Panc1 (cell line): ENCODE measurements around the gene RSU1. TPM values are rescaled to one million over a fixed set of nuclear protein-coding genes. Genes with fewer than 3 reads are reported as not detected.

ENCODE experiments used
- ATAC-seq: fragments of 200-7000 bp; cut with Tn5 transposase; 2 replicates; pipeline ENCODE4 v1.9.1; 2020; ENCODE audit warnings: mild to moderate bottlenecking, moderate library complexity
- BruUV-seq: library from RNA; stranded (reverse); fragments of 400-500 nt; replicated peaks from 2 replicates; lab custom pipeline; 2021; lab: Mats Ljungman, UMichigan
- CTCF ChIA-PET: fragments of 300-600 bp; sonication (Branson Sonifier 250); formaldehyde crosslinking; loops from one replicate; lab custom pipeline; 2022; ENCODE audit warnings: antibody characterized with exemption; lab: Charles Lee
- POLR2A ChIA-PET: fragments of 300-600 bp; sonication (Branson Sonifier 250); formaldehyde crosslinking; loops from one replicate; lab custom pipeline; 2022; ENCODE audit warnings: antibody characterized with exemption; lab: Charles Lee
- DNase-seq: peaks from one replicate; pipeline ENCODE4 v3.0.0-alpha.2; 2010; ENCODE audit warnings: low read depth, low spot score
- H3K27ac ChIP-seq: 2 replicates; pipeline ENCODE4 v1.5.1; 2011; ENCODE audit warnings: mild to moderate bottlenecking, low read length, inconsistent platforms
- H3K27me3 ChIP-seq: fragments of 200-500 bp; sonication (Bioruptor generic); 2 replicates; pipeline ENCODE4 v1.6.0; 2014; ENCODE audit warnings: low read length, inconsistent platforms; ENCODE audit not compliant: control insufficient read depth, insufficient read depth
- H3K36me3 ChIP-seq: fragments of 200-500 bp; sonication (Bioruptor generic); 2 replicates; pipeline ENCODE4 v1.5.1; 2014; ENCODE audit warnings: inconsistent platforms, mild to moderate bottlenecking, low read length, moderate library complexity; ENCODE audit not compliant: control insufficient read depth, insufficient read depth
- H3K4me1 ChIP-seq: 2 replicates; pipeline ENCODE4 v1.5.1; 2011; ENCODE audit warnings: inconsistent platforms, mild to moderate bottlenecking, low read length, moderate library complexity; ENCODE audit not compliant: control insufficient read depth, insufficient read depth
- H3K4me3 ChIP-seq, 2 experiments: 2 replicates each; pipeline ENCODE4 v1.5.1; 2011 to 2012; ENCODE audit warnings: low read depth in 2 of 2, low read length in 2 of 2, mild to moderate bottlenecking in 2 of 2, inconsistent platforms in 1 of 2, moderate library complexity in 1 of 2
- H3K9me3 ChIP-seq: fragments of 200-500 bp; sonication (Bioruptor generic); 2 replicates; pipeline ENCODE4 v1.5.1; 2014; ENCODE audit warnings: low read depth, mild to moderate bottlenecking, inconsistent platforms, low read length, moderate library complexity; ENCODE audit not compliant: control insufficient read depth, insufficient read depth
- POLR2AphosphoS5 ChIP-seq: IDR thresholded peaks from 2 replicates; pipeline ENCODE4 v1.6.1; 2012; ENCODE audit warnings: mild to moderate bottlenecking, low read depth, low read length, moderate library complexity
- SIN3A ChIP-seq: IDR thresholded peaks from 2 replicates; pipeline ENCODE4 v1.6.1; 2012; ENCODE audit warnings: low read depth, mild to moderate bottlenecking, low read length, moderate library complexity, borderline replicate concordance; ENCODE audit not compliant: insufficient read depth
- TCF7L2 ChIP-seq: IDR thresholded peaks from 2 replicates; pipeline ENCODE4 v1.6.1; 2011; ENCODE audit warnings: mild to moderate bottlenecking, low read depth, low read length, inconsistent platforms
- in situ Hi-C: cut with HindIII; loops from 2 replicates; pipeline ENCODE4 v1.10.0; 2016; ENCODE audit warnings: low sequenced_read_pairs, low pct_unique_long_range_greater_than_20kb
- intact Hi-C: fragments of 100-400 bp; cut with micrococcal nuclease; formaldehyde crosslinking; loops from one replicate; pipeline ENCODE4 v1.10.0; 2022; ENCODE audit not compliant: unreplicated experiment
- total RNA-seq: library from RNA; stranded (reverse); gene quantifications from one replicate; pipeline ENCODE4 v1.2.1, GENCODE V29; 2021; ENCODE audit not compliant: unreplicated experiment
- TF ChIP-seq, protein P1 (sequence below), 2 experiments: IDR thresholded peaks; 2 replicates each; pipeline ENCODE4 v1.6.1; 2011 to 2012; ENCODE audit warnings: low read depth in 2 of 2, control low read depth in 1 of 2, low read length in 1 of 2, mild to moderate bottlenecking in 1 of 2, moderate library complexity in 1 of 2; ENCODE audit not compliant: insufficient read depth in 1 of 2
- TF ChIP-seq, protein P2 (sequence below): fragments of 450-650 bp; IDR thresholded peaks from 2 replicates; pipeline ENCODE4 v1.5.1; 2017; ENCODE audit warnings: mild to moderate bottlenecking

The RSU1 gene
- total RNA-seq, 1 experiment from 2014 or later, result 55.6 TPM

DNA sequence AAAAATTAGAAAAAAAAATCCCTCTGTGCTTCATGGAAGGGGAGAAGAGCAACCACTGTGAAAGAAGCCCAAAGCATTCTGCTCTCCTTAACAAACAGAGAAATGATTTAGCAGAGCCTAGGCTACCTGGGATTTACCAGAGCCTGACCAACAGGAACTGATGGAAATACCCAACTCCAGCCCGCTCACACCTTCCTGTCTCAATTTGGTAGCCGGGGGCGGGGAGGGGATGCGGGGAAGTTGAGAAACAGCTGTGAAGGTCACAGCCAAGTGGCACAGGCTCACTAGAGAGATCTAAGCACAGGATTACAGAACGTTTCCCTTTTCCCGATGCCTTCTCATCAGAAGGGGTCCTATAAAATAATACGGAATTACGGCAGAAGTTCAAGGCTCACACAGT is 17.6 kb downstream of the RSU1 start:
- CTCF ChIA-PET, result no interaction called here
- TF ChIP-seq, protein P1, sequence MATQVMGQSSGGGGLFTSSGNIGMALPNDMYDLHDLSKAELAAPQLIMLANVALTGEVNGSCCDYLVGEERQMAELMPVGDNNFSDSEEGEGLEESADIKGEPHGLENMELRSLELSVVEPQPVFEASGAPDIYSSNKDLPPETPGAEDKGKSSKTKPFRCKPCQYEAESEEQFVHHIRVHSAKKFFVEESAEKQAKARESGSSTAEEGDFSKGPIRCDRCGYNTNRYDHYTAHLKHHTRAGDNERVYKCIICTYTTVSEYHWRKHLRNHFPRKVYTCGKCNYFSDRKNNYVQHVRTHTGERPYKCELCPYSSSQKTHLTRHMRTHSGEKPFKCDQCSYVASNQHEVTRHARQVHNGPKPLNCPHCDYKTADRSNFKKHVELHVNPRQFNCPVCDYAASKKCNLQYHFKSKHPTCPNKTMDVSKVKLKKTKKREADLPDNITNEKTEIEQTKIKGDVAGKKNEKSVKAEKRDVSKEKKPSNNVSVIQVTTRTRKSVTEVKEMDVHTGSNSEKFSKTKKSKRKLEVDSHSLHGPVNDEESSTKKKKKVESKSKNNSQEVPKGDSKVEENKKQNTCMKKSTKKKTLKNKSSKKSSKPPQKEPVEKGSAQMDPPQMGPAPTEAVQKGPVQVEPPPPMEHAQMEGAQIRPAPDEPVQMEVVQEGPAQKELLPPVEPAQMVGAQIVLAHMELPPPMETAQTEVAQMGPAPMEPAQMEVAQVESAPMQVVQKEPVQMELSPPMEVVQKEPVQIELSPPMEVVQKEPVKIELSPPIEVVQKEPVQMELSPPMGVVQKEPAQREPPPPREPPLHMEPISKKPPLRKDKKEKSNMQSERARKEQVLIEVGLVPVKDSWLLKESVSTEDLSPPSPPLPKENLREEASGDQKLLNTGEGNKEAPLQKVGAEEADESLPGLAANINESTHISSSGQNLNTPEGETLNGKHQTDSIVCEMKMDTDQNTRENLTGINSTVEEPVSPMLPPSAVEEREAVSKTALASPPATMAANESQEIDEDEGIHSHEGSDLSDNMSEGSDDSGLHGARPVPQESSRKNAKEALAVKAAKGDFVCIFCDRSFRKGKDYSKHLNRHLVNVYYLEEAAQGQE (IDR thresholded peaks at IDR 0.05; ENCODE audit: insufficient read depth in 1 of 2, low read depth in 2 of 2, low read length in 1 of 2), result no peak
- TF ChIP-seq TCF7L2 (no peak), SIN3A (no peak)
- H3K4me3 ChIP-seq, result no peak overlapping the region
- no peaks in the 10 kb centered on the region for H3K9me3 ChIP-seq
- 0 out of 2 replicates have a peak, but pooled peaks cover 4% of the 10 kb centered on the region for H3K4me1 ChIP-seq
- DNase-seq (no peak), ATAC-seq (no peak)
- no TSS peak for BruUV-seq
- no peaks in the 10 kb centered on the region for H3K27me3 ChIP-seq
- in situ Hi-C loops (no loop called here), intact Hi-C loops (loop anchor here (10.0 kb wide), 1 partner anchor 895 kb away; no protein-coding TSS in a partner anchor)
- POLR2A ChIA-PET, result no interaction called here
- no peak overlapping the region for H3K27ac ChIP-seq
- no peaks in the 10 kb centered on the region for H3K36me3 ChIP-seq

DNA sequence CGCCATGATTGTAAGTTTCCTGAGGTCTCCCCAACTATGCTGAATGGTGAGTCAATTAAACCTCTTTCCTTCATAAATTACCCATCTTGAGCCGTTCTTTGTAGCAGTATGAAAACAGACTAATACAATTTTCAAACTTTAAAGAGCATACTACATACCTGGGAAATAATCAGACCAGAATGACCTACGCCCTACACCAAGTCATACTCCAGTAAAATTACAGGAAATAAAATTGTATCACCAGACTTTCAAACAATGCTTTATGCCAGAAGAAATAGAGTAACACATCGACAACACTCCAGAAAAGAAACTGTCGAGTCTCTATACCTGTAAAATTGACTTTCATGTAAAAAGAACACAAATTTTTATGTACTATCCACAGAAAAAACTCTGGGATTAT is 18.7 kb downstream of the RSU1 start:
- TF ChIP-seq POLR2AphosphoS5 (no peak), TCF7L2 (no peak), SIN3A (no peak)
- TF ChIP-seq, protein P2, sequence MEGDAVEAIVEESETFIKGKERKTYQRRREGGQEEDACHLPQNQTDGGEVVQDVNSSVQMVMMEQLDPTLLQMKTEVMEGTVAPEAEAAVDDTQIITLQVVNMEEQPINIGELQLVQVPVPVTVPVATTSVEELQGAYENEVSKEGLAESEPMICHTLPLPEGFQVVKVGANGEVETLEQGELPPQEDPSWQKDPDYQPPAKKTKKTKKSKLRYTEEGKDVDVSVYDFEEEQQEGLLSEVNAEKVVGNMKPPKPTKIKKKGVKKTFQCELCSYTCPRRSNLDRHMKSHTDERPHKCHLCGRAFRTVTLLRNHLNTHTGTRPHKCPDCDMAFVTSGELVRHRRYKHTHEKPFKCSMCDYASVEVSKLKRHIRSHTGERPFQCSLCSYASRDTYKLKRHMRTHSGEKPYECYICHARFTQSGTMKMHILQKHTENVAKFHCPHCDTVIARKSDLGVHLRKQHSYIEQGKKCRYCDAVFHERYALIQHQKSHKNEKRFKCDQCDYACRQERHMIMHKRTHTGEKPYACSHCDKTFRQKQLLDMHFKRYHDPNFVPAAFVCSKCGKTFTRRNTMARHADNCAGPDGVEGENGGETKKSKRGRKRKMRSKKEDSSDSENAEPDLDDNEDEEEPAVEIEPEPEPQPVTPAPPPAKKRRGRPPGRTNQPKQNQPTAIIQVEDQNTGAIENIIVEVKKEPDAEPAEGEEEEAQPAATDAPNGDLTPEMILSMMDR, result no peak
- TF ChIP-seq, protein P1 (IDR thresholded peaks at IDR 0.05; ENCODE audit: insufficient read depth in 1 of 2, low read depth in 2 of 2, low read length in 1 of 2), result no peak
- H3K4me1 ChIP-seq, result 0 out of 2 replicates have a peak, but pooled peaks cover 4% of the 10 kb centered on the region
- ATAC-seq (no peak), DNase-seq (no peak)
- ChIA-PET POLR2A (no interaction called here), CTCF (no interaction called here)
- H3K27ac ChIP-seq, result no peak overlapping the region
- intact Hi-C loops, result no loop called here
- H3K36me3 ChIP-seq, result no peaks in the 10 kb centered on the region
- in situ Hi-C loops, result no loop called here
- no peaks in the 10 kb centered on the region for H3K27me3 ChIP-seq
- H3K9me3 ChIP-seq, result no peaks in the 10 kb centered on the region
- BruUV-seq, result no TSS peak
- no peak overlapping the region for H3K4me3 ChIP-seq
